NCI-H69 (cell line): ENCODE results near the gene CELSR3.

ENCODE experiments used
- DNase-seq: peaks from one replicate; lab custom pipeline; 2025; lab: John Stamatoyannopoulos, UW

CELSR3 gene

GRCh38 chr3:48633256-48633655 lies 29.4 kb downstream of the CELSR3 start:
- DNase-seq: no peak

DNA sequence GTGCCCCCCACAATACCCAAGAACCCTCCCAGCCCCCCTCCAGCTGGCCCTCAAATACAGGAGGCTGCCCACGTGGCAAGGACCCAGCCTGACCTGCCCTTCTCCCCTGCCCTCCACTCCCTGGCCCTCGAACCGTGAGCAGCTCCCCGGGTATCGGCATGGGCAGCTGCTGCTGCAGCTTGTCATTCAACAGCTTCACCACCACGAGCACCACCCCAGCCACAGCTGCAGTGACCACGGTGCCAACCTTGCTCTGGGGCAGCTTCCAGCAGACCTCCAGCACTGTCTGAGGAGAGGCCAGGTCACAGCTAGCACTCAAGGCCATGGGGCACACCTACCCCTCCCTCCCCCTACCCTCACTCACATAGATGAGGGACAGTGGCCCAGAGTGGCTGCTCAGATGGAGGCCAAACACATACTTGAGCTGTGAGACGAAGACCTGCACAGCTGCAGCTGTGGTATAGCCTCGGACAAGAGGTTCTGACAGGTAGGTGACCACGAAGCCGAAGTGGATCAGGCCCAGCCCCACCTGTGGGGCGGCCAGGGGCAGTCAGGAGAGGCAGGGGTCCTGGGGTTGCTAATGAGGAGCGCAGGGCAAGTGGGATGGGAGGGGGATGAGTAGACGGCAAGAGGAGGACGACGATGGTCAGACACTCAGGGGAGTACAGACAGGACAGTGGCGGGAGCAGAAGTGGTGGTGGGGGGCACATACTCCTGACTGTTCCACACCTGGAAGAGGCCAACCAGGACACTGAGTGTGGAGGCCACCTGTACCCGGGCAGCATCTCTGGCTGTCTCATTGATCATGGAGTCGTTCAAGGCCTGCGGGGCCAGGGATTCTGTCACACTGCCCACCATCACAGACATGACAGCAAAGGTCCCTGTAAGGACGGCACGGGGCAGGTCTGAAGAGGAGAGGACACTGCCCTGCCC lies 30.9 kb downstream of the CELSR3 start:
- no peak for DNase-seq

GRCh38 chr3:48630833-48631232 lies 31.9 kb downstream of the CELSR3 start:
- no peak for DNase-seq

DNA sequence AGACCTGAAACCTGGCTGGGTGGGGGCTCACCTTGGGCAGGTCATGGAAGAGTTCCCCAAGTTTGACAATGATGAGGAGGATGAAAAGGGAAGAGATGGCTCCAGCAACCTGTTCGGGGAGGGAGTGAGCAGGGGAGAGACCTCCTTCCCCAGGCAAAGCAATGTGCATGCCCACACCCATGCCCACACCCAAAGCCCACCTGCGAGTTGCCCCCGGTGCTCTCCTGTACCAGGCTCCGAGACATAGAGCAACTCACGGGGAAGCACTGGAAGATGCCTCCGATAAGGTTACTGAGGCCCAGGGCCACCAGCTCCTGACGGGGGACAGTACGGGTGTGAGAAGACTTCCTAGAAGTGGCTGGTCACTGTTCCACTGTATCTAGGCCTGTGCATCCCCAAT lies 32.3 kb downstream of the CELSR3 start:
- no peak for DNase-seq

DNA sequence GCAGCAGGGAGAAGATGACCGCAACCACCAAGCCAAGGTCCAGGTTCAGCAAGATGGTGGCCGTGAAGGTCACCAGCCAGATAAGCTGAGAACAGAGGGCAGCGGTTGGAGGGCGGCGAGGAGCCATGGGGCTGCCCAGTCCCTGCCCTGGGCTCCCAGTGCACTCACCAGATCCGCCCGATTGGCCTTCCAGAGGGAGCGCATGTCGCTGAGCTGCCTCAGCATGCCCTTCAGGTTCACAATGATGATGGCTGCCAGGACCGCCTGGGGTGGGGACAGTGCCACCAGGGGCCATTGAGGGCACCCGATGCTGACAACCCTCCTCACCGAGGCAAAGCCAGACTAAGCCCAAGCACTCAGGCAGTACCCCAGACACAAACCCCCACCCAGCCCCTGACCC lies 32.8 kb downstream of the CELSR3 start:
- no peak for DNase-seq

GRCh38 chr3:48628277-48629017 lies 34.2 kb downstream of the CELSR3 start:
- DNase-seq: no peak

GRCh38 chr3:48625600-48625999 lies 37.1 kb downstream of the CELSR3 start:
- DNase-seq: no peak

DNA sequence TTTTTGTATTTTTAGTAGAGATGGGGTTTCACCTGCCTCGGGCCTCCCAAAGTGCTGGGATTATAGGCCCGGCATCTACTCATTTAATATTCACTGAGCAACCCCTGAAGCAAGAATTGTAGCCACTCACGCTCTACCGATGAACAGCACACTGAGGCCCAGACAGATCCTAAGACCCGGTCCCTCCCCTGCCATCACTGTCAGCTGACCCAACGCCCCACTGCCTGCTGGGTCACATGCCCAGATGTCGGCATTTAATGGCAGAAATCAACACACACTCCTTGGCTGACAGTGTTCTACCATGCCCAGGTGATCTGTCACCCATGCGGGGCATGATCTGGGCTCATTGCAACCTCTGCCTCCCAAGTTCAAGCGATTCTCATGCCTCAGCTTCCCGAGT lies 37.9 kb downstream of the CELSR3 start:
- no peak for DNase-seq

GRCh38 chr3:48623851-48624547 lies 38.7 kb downstream of the CELSR3 start:
- peak; percentile 81 for DNase-seq

DNA sequence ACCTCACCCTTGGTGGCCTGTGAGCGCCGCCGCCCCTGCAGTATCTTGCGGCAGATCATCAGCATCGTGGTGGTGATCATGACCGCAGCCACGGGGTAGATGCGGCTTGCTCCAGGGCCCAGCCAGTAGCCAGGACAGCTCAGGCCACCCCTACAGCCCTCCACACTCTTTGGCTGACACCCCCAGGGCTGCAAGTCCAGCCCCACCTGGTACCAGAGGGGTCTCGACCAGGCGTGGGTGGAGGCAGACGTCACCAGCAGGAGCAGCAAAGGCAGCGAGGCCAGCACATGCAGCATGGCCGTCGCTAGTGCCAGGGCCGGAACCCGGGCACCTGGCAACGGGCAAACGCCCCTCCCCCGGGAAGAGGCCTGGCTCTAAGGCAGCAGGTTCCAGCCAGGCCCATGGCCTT lies 41.2 kb downstream of the CELSR3 start, which contains the start of gene TMEM89:
TSS of gene TMEM89 (minus strand) at position 309 of the 409 bp plus-strand sequence. CDS start at position 296, 13 bp downstream.
- no peak for DNase-seq

DNA sequence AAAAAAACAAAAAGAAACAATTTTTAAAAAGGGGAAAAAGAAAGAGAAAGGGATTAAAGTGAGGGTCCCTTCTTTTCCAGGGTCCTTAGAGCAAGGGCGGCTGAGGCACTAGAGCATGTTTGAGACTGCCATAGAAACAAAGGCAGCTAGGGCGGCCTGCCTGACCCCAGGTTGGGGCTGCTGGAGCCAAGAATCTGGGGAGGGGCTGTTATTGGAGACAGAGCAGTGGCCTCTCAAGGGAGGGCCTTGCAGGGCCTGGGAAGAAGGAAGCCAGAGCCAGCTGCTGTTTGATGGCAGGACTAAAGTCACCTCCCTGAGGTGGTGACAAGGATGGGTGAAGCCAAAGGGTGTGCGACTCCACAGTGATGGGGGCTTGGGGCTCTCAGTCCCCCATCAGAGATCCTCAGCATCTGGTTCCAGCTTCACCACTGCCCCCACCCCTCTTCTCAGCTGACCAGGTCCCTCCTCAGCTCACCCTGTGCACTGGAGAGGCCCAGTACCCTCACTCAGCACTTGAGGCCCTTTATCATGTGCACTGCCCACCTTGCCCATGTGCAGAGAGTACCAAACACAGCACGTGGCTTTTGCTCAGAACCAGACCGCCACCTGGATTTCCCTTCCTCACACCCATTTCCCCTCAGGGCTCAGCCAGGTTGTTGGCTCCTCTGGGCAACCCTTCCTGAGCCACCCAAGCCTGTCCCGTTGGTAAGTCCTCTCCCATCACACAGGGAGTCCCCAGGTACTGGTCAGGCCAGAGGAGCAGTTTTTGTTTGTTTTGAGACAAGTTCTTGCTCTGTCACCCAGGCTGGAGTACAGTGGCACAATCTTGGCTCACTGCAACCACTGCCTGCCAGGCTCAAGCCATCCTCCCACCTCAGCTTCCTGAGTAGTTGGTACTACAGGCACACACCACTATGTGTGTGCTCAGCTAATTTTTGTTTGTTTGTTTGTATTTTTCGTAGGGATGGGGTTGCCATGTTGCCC lies 42.9 kb downstream of the CELSR3 start:
- DNase-seq: no peak

DNA sequence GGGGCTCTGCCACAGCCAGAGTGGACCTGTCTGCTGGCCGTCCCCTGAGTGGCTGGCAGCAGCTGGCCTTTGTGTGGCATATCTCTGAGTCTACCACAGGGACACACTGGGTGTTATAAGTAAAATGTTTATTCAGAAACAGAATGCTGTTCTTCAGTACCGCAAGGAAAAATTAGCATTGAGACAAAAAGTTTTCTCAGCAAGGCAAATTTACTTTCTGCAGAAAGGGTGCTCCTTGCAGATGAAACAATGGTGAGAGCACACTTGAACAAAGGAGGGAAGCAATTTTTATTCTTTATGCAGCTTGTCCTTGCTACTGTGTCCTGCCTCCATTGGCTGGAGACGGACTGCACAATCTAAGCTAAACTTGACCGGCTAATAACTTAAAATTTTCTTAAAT lies 45.1 kb downstream of the CELSR3 start:
- no peak for DNase-seq

DNA sequence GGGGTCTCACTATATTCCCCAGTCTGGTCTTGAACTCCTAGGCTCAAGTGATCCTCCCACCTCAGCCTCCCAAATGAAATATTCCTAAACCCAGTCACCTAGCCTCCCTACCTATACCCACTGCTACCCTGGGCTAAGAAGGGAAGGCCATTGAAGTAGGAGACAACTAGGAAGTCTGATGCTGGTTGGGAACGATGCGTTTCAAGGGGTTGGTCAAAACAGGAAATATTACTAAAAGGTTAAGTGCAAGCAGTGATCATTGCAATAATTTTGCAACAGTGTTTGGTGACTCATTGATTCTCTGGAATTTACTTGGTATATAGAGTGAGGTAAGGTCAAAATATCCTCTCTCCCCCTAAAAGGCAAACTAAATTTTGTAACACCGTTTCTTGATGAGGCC lies 48.6 kb downstream of the CELSR3 start:
- no peak for DNase-seq

- no peak for DNase-seq
Observed at GRCh38 chr3:48612309-48612708, 50.4 kb downstream of the CELSR3 start.

DNA sequence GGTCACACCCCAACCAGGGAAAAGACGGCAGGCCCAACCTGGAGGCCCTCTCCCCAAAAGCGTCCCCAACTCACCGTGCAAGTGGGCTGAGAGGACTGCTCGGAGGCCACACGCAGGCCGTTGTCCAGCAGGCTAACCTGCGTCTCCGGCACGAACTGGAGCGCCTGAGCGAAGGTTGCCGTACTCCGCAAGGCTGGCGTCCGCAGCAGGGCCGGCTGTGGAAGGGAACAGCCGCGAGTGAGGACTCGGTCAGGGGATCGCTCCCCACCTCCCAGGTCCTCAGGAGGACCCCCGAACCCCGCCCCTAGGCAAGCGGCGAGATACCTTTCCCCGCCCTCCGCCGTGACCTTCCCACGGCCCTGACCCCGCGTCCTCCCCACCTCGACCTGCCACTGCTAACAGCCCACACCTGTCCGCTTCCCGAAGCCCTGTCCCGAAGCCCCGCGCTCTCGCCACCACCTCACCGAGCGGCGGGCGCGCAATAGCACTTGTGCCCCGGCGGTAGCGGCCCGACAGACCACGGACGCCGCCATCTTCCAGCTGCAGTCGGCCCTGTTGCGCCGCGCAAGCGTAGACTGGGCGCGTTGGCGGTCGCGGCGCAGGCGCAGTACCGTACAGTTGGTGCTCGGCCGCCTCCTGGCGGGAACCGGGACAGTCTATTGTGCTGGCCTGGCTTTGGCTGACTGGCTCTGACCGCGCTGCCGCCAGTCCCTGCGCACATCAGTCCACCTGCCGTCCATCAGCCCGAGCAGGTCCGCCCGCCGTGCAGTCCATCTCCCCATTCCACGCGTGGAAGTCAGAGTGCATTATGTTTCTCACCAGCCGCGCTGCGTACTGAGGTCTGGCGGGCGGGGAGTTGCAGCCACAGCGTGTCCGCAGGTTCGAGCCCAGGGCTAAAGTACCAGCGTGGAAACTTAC lies 53.3 kb downstream of the CELSR3 start, which contains the start of gene UQCRC1:
TSS of gene UQCRC1 (minus strand) at position 559 of the 918 bp plus-strand sequence. CDS start at position 533, 26 bp downstream.
- peak; percentile 90 for DNase-seq

- DNase-seq: no peak
Observed at GRCh38 chr3:48607519-48607918, 55.2 kb downstream of the CELSR3 start.

GRCh38 chr3:48601622-48601994 lies 61.1 kb downstream of the CELSR3 start:
- DNase-seq: no peak

DNA sequence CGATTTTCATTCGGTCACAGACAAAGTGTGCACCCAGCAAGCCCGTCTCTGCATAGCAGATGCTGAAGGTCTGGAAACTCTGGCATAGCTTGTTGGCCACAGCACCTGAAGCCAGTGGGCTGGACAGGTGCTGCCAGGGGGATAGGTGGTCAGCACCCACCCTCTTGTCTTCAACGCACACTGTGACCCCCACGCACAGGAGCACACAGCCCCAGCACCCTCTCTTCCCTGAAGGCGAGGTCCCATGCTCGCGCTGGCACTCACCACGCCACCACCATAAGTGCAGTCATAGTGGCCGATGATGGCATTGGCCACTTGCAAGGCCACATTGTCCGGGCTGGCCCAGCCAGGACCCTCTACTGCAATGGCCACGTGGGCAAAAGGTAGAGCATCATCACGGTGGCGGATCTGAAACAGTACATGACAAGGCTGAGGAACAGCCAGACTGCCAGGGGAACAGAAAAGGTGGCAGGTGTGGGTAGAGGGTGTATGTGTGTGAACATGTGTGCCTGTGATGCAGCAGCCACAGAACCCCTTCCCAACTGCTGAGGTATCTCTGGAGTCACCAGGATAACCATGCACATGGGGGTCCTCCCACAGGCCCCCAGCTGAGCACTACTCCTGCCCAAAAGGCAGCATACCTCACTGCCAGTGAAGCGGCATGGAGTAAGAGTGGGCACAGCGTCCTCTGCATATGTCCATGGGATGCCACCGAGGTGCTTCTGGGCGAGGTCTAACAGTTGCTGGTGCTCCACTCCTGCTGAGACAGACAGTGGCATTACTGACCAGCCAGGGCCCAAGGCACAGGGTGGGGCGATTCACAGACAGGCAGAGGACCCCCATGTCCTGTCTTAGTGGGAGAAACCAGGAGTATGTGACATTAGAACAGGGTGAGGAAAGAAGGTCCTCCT lies 61.7 kb downstream of the CELSR3 start:
- no peak for DNase-seq
